Amygdala (tissue), 56 donors: ENCODE results near the gene UBA1.
A peak's percentile ranks its signal among the peaks of the same experiment; 100 is the strongest.

Experiments
- DNase-seq, 56 donors: peaks; one replicate each; lab custom pipeline; 2025; lab: John Stamatoyannopoulos, UW

UBA1 gene

GRCh38 chrX:47209508-47210238 is 16.0 kb downstream of the UBA1 start:
- DNase-seq: peak in 3 of 56 donors; percentile 2 to 6 (median 4)

- no peak for DNase-seq
Measured at GRCh38 chrX:47210661-47211425, 17.2 kb downstream of the UBA1 start.

GRCh38 chrX:47212381-47213293 is 19.0 kb downstream of the UBA1 start:
- peak in 1 of 56 donors; percentile 4 for DNase-seq

GRCh38 chrX:47214435-47215077 is 20.9 kb downstream of the UBA1 start:
- no peak for DNase-seq

- no peak for DNase-seq
Measured at GRCh38 chrX:47215291-47215900, 21.8 kb downstream of the UBA1 start.

GRCh38 chrX:47216393-47216925 is 22.8 kb downstream of the UBA1 start:
- DNase-seq: no peak

GRCh38 chrX:47217121-47217851 is 23.7 kb downstream of the UBA1 start:
- DNase-seq: no peak

- peak; percentile 31 to 98 (median 90) for DNase-seq
Measured at GRCh38 chrX:47217852-47218279, 24.2 kb downstream of the UBA1 start.

GRCh38 chrX:47218280-47218919 is 24.8 kb downstream of the UBA1 start, which contains the start of gene CDK16:
TSS of gene CDK16 (plus strand) at chrX:47218681. CDS start at chrX:47223558, 4,877 bp downstream.
- peak in 55 of 56 donors; percentile 5 to 91 (median 69) for DNase-seq

- peak in 12 of 56 donors; percentile 2 to 48 (median 10) for DNase-seq
Measured at GRCh38 chrX:47218920-47219815, 25.5 kb downstream of the UBA1 start.

GRCh38 chrX:47221756-47222155 is 28.1 kb downstream of the UBA1 start:
- no peak for DNase-seq

GRCh38 chrX:47222751-47223350 is 29.2 kb downstream of the UBA1 start:
- DNase-seq: no peak

- DNase-seq: no peak
Measured at GRCh38 chrX:47223476-47224250, 30.0 kb downstream of the UBA1 start.

- no peak for DNase-seq
Measured at GRCh38 chrX:47224266-47224895, 30.8 kb downstream of the UBA1 start.

GRCh38 chrX:47224896-47225290 is 31.3 kb downstream of the UBA1 start:
- no peak for DNase-seq
